IPS DF 6.9 (cell line): ENCODE results near the gene RARA.

Source experiments
- DNase-seq: peaks from one replicate; pipeline ENCODE4 v3.0.0-alpha.2; 2013; ENCODE audit warnings: low read depth, low spot score
- H3K27ac ChIP-seq: one replicate; pipeline ENCODE4 v1.5.1; 2013; ENCODE audit warnings: low read length, control low read depth
- H3K27me3 ChIP-seq: 2 replicates; pipeline ENCODE4 v1.6.1; 2013; ENCODE audit warnings: mild to moderate bottlenecking, low read length; ENCODE audit not compliant: control insufficient read depth, insufficient read depth
- H3K36me3 ChIP-seq: 2 replicates; pipeline ENCODE4 v1.6.1; 2013; ENCODE audit warnings: low read length; ENCODE audit not compliant: control insufficient read depth, insufficient read depth
- H3K4me1 ChIP-seq: 2 replicates; pipeline ENCODE4 v1.6.1; 2013; ENCODE audit warnings: low read length; ENCODE audit not compliant: control insufficient read depth, insufficient read depth
- H3K4me3 ChIP-seq: 2 replicates; pipeline ENCODE4 v1.5.1; 2013; ENCODE audit warnings: mild to moderate bottlenecking, low read length
- H3K9me3 ChIP-seq: 2 replicates; pipeline ENCODE4 v1.6.1; 2013; ENCODE audit warnings: low read length, inconsistent platforms; ENCODE audit not compliant: control insufficient read depth, insufficient read depth
- WGBS: extraction: QIAGEN DNeasy Blood & Tissue Kit; methylation state at CpG from one replicate; pipeline ENCODE4 v1.1.7; 2013; ENCODE audit warnings: mixed read lengths, missing lambda C conversion rate; ENCODE audit not compliant: insufficient read length, insufficient coverage; 5-methylcytosine and 5-hydroxymethylcytosine counted together

Gene RARA

DNA sequence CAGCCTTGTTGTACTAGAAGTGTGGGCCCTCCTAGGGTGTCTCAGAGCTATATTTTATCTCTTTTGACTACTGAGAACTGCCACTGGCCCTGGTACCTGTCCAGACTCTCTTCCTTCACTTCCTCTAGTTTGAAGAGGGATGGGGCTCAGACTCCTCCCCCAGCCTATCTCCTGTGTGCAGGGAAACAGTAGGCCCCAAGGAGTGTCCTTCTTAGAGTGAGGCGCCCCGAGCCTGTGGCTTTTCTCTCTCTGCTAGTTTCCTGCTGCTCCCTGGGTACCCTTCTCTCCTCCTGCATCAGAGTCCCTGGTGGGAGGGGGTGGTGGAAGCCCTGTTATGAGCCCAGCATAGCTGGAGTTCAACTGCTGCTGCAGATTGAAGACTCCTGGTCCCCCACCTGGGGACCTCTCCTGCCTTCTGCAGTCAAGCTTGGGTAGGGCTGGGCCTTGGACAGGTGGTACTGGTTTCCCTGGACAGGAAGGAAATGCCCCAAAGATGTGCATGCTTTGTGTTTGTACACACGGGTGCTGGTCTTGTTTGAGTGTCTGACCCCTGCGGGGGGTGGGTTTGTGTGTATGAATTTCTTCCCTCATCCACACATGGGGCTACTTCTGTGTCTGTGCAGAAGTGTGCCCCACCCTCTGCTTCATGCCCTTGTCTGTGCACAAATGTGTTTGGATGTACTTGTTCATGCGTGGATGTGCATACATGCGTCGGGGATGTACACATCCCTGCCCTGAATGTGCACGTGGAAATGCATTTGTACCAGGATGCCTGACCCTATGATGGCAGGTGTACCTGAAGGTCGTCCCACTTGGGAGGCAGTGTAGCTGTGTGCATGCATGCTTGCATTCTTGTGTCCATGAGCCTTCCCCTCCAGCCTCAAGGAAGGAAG, 6.9 kb downstream of the RARA start:
- no peak for DNase-seq
- Histone ChIP-seq H3K36me3 (no peaks in the 10 kb centered on the region), H3K9me3 (no peaks in the 10 kb centered on the region), H3K4me1 (peaks cover 8% of the 10 kb centered on the region), H3K27ac (no peak overlapping the region), H3K27me3 (no peaks in the 10 kb centered on the region; the same call in 1 of the 2 replicates), H3K4me3 (peak overlapping the region; percentile 17; the same call in 1 of the 2 replicates)
- no CpG with 5 or more reads among the region's 9 CpGs for whole genome bisulfite sequencing

DNA sequence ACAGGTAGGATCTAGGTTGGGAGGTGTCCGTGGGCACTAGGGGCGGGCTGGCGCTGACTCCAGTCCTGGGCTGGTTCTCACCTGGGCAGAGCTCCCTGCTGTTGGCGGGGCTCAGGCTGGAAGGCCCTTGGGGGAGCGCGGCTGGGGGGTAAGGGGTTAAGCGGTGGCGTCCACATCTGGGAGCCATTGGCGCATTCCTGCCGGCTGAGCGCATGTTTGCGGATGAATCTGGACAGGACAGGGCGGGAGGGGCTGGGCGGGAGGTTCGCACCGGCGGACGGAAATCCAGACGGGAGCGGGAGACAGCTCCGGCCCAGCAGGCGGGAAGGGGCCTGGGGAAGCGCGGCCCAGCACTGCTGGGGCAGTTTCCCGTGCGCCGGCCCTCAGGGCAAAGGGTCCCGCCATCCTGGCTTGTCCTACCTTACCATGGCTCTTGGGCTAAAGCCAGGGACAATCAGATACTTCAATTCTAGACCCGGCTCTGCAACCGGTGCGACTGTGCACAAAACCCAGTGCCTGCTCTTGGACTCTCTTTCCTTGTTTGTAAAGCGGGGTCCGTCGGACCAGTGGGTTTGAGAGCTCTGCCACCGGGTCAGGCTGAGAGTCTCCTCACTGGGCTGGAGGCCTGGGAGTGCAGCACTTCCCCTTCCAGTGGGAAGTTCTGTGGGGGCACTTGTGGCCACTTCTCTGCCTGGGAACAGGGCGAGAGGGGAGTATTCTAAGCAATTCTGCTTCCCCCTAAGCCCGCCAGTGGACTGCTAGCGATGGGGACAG, 7.8 kb downstream of the RARA start:
- Histone ChIP-seq H3K4me1 (peaks cover 11% of the 10 kb centered on the region), H3K36me3 (no peaks in the 10 kb centered on the region), H3K27me3 (no peaks in the 10 kb centered on the region; the same call in 1 of the 2 replicates), H3K27ac (no peak overlapping the region), H3K9me3 (no peaks in the 10 kb centered on the region), H3K4me3 (peak overlapping the region; percentile 17; the same call in 1 of the 2 replicates)
- no CpG with 5 or more reads among the region's 38 CpGs for WGBS
- no peak for DNase-seq

DNA sequence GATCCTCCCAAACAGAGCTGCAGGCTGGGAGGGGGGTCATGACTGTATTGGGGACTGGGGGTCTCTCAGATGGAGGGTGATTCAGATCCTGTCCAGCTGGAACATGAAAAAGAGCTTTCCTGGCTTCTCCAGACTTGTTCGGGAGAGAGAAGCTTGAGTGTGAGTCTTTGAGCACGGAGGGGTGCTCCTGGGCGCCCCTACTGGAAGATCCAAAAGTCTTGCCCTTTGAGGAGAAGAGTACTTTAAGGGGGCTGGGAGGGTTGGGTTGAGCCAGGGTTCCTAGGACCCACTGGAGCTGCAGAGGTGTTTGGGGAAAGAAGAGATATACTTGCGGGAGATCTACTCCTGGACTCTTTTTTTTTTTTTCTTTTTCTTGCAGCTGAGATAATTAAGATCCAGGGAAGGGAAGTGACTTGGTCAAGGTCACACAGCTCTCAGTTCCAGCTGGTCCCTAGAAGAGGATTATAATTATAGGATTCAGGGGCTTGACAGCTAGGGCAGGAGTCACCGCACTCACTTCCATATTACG, 8.4 kb downstream of the RARA start:
- peaks cover 15% of the 10 kb centered on the region for H3K4me1 ChIP-seq
- H3K36me3 ChIP-seq: no peaks in the 10 kb centered on the region
- no peaks in the 10 kb centered on the region; the same call in 1 of the 2 replicates for H3K27me3 ChIP-seq
- peak overlapping the region; percentile 18; the same call in 1 of the 2 replicates for H3K4me3 ChIP-seq
- WGBS: no CpG with 5 or more reads among the region's 6 CpGs
- H3K9me3 ChIP-seq: no peaks in the 10 kb centered on the region
- H3K27ac ChIP-seq: no peak overlapping the region
- DNase-seq: no peak

DNA sequence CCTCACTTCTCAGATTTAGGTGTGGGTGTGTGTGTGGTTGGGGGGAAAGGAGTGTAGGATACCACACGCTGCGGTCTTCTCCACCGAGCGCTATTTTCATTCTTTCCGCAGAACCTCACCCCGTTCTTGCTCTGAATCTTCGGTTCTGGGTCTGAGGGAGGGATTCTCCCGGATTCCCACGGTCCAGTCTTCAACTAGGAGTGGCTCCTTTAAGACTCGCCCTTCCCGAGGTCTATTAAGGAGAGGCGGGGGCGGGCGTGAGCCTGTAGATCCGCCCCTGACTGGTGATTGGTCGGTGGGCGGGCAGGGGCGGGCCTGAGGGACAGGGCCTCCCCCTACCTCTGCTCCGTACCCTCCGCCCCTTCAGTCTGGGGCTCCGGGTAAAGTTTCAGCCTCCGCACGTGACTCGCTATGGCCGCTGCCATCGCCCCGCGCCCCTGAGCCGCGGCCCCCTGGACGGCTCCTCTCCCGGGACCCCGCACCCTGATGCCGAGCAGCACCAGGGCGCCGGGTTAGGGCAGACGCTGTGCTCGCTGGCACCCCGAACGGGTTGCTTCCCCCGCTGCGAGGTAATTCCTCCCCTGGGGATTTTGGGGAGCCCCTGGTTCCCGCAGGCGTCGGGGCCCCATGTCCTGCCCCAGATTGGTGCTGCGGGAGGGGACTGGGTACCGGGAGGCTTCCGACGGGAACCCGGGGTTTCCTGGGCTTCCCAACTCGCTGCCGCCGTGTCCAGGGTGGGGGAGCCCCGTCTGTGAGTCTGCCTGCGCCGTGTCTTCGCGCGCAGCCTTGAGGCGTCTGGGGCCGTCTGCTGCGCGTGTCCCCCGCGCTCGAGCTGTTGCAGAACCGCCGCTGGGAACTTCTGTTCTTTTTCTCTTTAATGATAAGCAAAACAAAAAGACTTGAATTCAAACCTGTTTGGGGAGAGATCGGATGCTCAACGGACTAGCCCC, 9.2 kb downstream of the RARA start:
- no peak overlapping the region for H3K27ac ChIP-seq
- WGBS: no CpG with 5 or more reads among the region's 70 CpGs
- H3K36me3 ChIP-seq: no peaks in the 10 kb centered on the region
- peak overlapping the region; percentile 65 for H3K4me3 ChIP-seq
- H3K9me3 ChIP-seq: no peaks in the 10 kb centered on the region
- H3K27me3 ChIP-seq: no peaks in the 10 kb centered on the region; the same call in 1 of the 2 replicates
- peaks cover 19% of the 10 kb centered on the region for H3K4me1 ChIP-seq
- DNase-seq: no peak

DNA sequence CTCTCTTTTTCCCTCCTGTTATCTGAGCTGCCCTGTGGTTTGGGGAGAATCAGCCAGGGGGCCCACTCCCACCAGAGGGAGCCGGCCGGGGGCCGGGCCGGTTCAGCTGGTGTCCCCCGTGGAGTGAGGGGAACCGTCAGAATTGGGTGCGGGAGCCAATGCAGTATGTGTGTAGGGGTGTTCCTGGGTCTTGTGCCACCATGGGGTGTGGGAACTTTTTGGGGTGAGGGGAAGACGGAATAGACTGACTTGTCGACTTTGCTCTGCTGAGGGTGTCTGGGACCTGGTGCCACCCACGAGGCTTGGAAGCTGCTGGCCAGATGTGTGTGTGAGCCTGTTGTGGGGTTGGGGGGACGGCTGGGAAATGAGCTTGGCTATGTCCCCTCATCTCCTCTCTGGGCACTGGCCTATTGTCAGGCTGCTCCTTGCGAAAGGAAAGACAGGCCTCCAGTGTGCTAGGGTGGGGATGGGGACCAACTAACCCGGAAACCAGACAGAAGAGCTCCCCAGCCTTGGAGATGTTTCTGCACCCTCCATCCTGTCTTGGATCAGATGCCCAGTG, 9.9 kb downstream of the RARA start:
- Histone ChIP-seq H3K4me3 (peak overlapping the region; percentile 65; the same call in 1 of the 2 replicates), H3K27ac (no peak overlapping the region), H3K9me3 (no peaks in the 10 kb centered on the region), H3K4me1 (peaks cover 19% of the 10 kb centered on the region), H3K27me3 (no peaks in the 10 kb centered on the region; the same call in 1 of the 2 replicates), H3K36me3 (no peaks in the 10 kb centered on the region)
- no CpG with 5 or more reads among the region's 13 CpGs for WGBS
- no peak for DNase-seq

DNA sequence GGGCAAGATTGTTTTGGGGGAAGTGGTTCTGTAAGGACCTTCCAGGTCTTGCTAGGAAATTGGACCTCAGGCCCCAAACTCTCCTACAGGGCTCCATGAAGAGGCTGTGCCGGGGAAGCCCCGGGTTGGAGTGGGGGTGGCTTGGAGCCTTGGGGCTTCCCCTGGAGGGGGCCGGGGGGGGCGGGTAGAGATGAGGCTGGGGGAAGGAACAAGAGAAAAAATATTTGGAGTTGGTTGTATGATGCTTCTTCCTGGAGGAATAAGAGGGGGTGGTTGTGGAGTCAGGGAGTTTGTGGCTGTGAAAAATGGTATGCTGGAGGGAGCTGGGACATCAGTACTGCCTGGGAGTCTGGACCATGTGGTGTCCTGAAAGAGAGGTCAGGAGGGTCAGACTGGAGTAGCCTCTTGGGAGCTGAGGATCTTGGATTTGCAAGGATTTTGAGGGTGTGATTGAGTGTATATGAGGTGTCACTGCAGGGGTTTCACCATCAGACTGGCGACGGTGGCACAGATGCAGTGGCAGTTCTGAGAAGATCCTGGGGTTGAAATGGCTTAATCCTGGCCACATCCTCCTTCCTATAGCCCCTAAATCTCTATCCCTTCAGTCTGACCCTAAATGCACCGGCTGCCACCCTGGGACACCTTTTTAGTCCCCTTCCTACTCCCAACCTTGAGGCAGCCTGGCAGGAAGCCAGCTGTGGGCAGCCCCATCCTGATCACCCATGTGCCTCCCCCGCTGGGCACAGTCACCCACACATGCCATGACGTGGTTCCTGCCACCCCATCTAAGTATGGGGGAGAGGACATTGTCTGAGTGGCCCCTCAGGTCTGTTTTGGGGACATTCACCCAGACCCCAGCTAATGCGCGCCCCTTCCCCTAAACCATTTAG, 10.9 kb downstream of the RARA start:
- Histone ChIP-seq H3K36me3 (no peaks in the 10 kb centered on the region), H3K27me3 (no peaks in the 10 kb centered on the region; the same call in 1 of the 2 replicates), H3K27ac (no peak overlapping the region), H3K4me1 (peaks cover 16% of the 10 kb centered on the region), H3K9me3 (no peaks in the 10 kb centered on the region), H3K4me3 (no peak overlapping the region)
- no peak for DNase-seq
- WGBS: no CpG with 5 or more reads among the region's 11 CpGs

DNA sequence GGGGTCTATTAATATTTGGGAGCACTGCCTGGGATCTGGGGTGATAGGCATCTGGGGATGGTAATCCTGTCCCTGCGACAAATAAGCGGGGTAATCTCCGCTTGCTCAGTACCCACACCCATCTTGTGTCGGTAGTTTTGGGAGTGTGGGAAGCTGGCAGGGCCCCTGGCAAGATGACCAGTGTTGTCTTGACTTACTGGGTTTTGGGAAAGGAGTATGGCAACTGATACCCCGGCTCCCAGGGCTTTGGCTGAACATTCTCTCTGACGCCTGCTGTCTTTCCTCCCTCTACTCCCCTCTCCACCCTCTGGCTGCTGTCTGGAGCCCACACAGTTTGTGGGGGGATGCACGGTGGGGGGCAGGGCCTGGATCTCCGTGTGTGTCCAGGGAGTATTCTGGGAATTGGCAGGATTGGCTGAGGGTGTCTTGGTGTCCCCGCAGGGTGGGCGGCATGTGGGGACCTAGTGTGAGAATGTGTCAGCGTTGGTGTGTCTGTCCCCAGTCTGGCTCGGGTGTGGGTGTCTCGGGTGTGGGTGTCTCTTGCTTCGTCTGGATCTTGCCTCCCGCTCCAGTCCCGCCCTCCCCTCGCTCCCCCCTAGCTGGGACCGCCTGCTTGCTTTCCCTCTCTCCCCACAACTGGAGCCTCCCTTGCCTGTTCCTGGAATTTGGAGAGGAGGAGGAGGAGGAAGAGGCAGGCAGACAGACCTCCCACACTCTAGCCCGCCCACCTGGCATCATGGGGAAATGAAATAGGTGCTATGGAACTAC, 12.0 kb downstream of the RARA start:
- WGBS: no CpG with 5 or more reads among the region's 19 CpGs
- no peaks in the 10 kb centered on the region for H3K36me3 ChIP-seq
- no peak overlapping the region for H3K27ac ChIP-seq
- H3K27me3 ChIP-seq: no peaks in the 10 kb centered on the region; the same call in 1 of the 2 replicates
- no peak overlapping the region for H3K4me3 ChIP-seq
- H3K4me1 ChIP-seq: peaks cover 16% of the 10 kb centered on the region
- no peaks in the 10 kb centered on the region for H3K9me3 ChIP-seq
- no peak for DNase-seq

DNA sequence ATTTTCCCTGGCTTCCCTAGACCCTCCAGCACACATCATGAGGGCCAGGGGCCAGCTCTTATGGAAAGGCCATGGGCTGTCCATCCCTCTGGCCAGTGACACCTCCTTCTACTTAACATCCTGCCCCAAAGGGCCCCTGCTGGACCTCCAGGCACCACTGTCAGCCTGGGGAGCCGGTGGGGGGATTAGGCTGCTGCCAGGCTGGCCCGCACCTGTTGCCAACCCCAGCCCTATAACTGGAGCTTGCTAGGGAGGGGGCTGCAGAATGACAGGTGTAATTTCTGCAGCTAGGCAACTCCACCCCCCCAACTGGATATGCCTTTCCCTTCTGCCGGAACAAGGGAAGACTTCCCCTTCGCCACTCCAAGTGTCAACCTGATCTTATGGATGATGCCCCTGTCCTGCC, 12.5 kb downstream of the RARA start:
- DNase-seq: no peak
- Histone ChIP-seq H3K4me1 (peaks cover 13% of the 10 kb centered on the region), H3K4me3 (no peak overlapping the region), H3K9me3 (no peaks in the 10 kb centered on the region), H3K27me3 (no peaks in the 10 kb centered on the region; the same call in 1 of the 2 replicates), H3K36me3 (no peaks in the 10 kb centered on the region), H3K27ac (no peak overlapping the region)
- no CpG with 5 or more reads among the region's 4 CpGs for WGBS
